H9 (cell line): ENCODE results near the gene GPR183. TPM values are rescaled to one million over a fixed set of nuclear protein-coding genes. Genes with fewer than 3 reads are reported as not detected.

ENCODE experiments used
- DNase-seq: peaks from one replicate; pipeline ENCODE4 v3.0.0-alpha.2; 2017
- H2AFZ ChIP-seq: one replicate; pipeline ENCODE4 v1.6.1; 2013; ENCODE audit warnings: mild to moderate bottlenecking, low read length, control low read depth, moderate library complexity
- H2AK5ac ChIP-seq: 2 replicates; pipeline ENCODE4 v1.6.1; 2013; ENCODE audit warnings: low read length, control low read depth, mixed read lengths; ENCODE audit not compliant: insufficient read length
- H2BK120ac ChIP-seq: one replicate; pipeline ENCODE4 v1.6.1; 2013; ENCODE audit warnings: low read depth, mild to moderate bottlenecking, low read length, control low read depth, inconsistent platforms; ENCODE audit not compliant: poor library complexity, severe bottlenecking
- H2BK12ac ChIP-seq: 2 replicates; pipeline ENCODE4 v1.6.1; 2013; ENCODE audit warnings: low read length, control low read depth, mixed read lengths, low read depth; ENCODE audit not compliant: insufficient read length
- H2BK15ac ChIP-seq: 2 replicates; pipeline ENCODE4 v1.6.1; 2013; ENCODE audit warnings: low read depth, low read length, control low read depth
- H2BK20ac ChIP-seq: one replicate; pipeline ENCODE4 v1.6.1; 2013; ENCODE audit warnings: low read depth, mild to moderate bottlenecking, low read length, control low read depth, inconsistent platforms; ENCODE audit not compliant: poor library complexity, severe bottlenecking
- H2BK5ac ChIP-seq: 2 replicates; pipeline ENCODE4 v1.6.1; 2013; ENCODE audit warnings: low read length, control low read depth, mixed read lengths; ENCODE audit not compliant: insufficient read length
- H3K14ac ChIP-seq: 2 replicates; pipeline ENCODE4 v1.6.1; 2013; ENCODE audit warnings: low read length, control low read depth; ENCODE audit not compliant: insufficient read depth
- H3K18ac ChIP-seq: 2 replicates; pipeline ENCODE4 v1.6.1; 2013; ENCODE audit warnings: low read depth, mild to moderate bottlenecking, mixed read lengths, low read length, control low read depth; ENCODE audit not compliant: insufficient read length
- H3K23ac ChIP-seq: 2 replicates; pipeline ENCODE4 v1.6.1; 2013; ENCODE audit warnings: low read length, control low read depth, mixed read lengths, low read depth; ENCODE audit not compliant: insufficient read length
- H3K23me2 ChIP-seq: 2 replicates; pipeline ENCODE4 v1.6.1; 2013; ENCODE audit warnings: low read depth, mild to moderate bottlenecking, mixed read lengths, low read length, control low read depth; ENCODE audit not compliant: insufficient read length, poor library complexity, severe bottlenecking
- H3K27ac ChIP-seq: 2 replicates; pipeline ENCODE4 v1.5.1; 2013; ENCODE audit warnings: low read length, control low read depth, mixed read lengths, low read depth; ENCODE audit not compliant: insufficient read length
- H3K27me3 ChIP-seq: 2 replicates; pipeline ENCODE4 v1.6.1; 2013; ENCODE audit warnings: low read length, control low read depth, inconsistent platforms; ENCODE audit not compliant: insufficient read depth
- H3K4ac ChIP-seq: 2 replicates; pipeline ENCODE4 v1.6.1; 2013; ENCODE audit warnings: low read depth, mild to moderate bottlenecking, control low read depth, inconsistent platforms, low read length, moderate library complexity
- H3K4me1 ChIP-seq: 2 replicates; pipeline ENCODE4 v1.6.1; 2013; ENCODE audit warnings: low read length, control low read depth, inconsistent platforms; ENCODE audit not compliant: insufficient read depth
- H3K4me2 ChIP-seq: 2 replicates; pipeline ENCODE4 v1.6.1; 2013; ENCODE audit warnings: low read length, control low read depth, mixed read lengths; ENCODE audit not compliant: insufficient read length, insufficient read depth
- H3K56ac ChIP-seq: 2 replicates; pipeline ENCODE4 v1.6.1; 2013; ENCODE audit warnings: low read depth, mild to moderate bottlenecking, mixed read lengths, low read length, control low read depth; ENCODE audit not compliant: insufficient read length
- H3K79me1 ChIP-seq: 2 replicates; pipeline ENCODE4 v1.6.1; 2013; ENCODE audit warnings: low read depth, mild to moderate bottlenecking, moderate library complexity, low read length, control low read depth, inconsistent platforms; ENCODE audit not compliant: insufficient read depth, poor library complexity, severe bottlenecking
- H3K79me2 ChIP-seq: 2 replicates; pipeline ENCODE4 v1.6.1; 2013; ENCODE audit warnings: low read length, control low read depth, inconsistent platforms; ENCODE audit not compliant: insufficient read depth
- H3K9ac ChIP-seq: 2 replicates; pipeline ENCODE4 v1.6.1; 2013; ENCODE audit warnings: low read length, control low read depth, mixed read lengths; ENCODE audit not compliant: insufficient read length; ENCODE audit errors: extremely low read depth
- H3K9me3 ChIP-seq: one replicate; pipeline ENCODE4 v1.6.1; 2013; ENCODE audit warnings: low read depth, low read length, inconsistent platforms; ENCODE audit not compliant: control insufficient read depth
- H3T11ph ChIP-seq: one replicate; pipeline ENCODE4 v1.6.1; 2013; ENCODE audit warnings: mild to moderate bottlenecking, low read length, control low read depth, inconsistent platforms
- H4K20me1 ChIP-seq: one replicate; pipeline ENCODE4 v1.6.1; 2013; ENCODE audit not compliant: control insufficient read depth, insufficient read length, insufficient read depth
- H4K5ac ChIP-seq: 2 replicates; pipeline ENCODE4 v1.6.1; 2013; ENCODE audit warnings: low read depth, mild to moderate bottlenecking, mixed read lengths, low read length, control low read depth; ENCODE audit not compliant: insufficient read length
- H4K8ac ChIP-seq: replicated peaks from 2 replicates; pipeline ENCODE4 v1.6.1; 2013; ENCODE audit warnings: low read length, control low read depth, mixed read lengths, low read depth; ENCODE audit not compliant: insufficient read length
- H4K91ac ChIP-seq: 2 replicates; pipeline ENCODE4 v1.6.1; 2013; ENCODE audit warnings: low read depth, mild to moderate bottlenecking, moderate library complexity, mixed read lengths, low read length, control low read depth; ENCODE audit not compliant: insufficient read length
- H3K27ac Mint-ChIP-seq, 3 experiments: 2 replicates in 2 of 3; 3 replicates in 1 of 3; pipeline ENCODE4 v1.8.0; 2020 to 2021; ENCODE audit warnings: mixed read lengths in 3 of 3, mild to moderate bottlenecking in 1 of 3, moderate library complexity in 1 of 3
- H3K27me3 Mint-ChIP-seq: 2 replicates; pipeline ENCODE4 v1.8.0; 2021; ENCODE audit warnings: low read depth, mild to moderate bottlenecking, moderate library complexity, mixed read lengths
- H3K36me3 Mint-ChIP-seq, 3 experiments: 2 replicates in 2 of 3; 3 replicates in 1 of 3; pipeline ENCODE4 v1.8.0; 2020 to 2021; ENCODE audit warnings: low read depth in 3 of 3, mixed read lengths in 3 of 3; ENCODE audit not compliant: insufficient read depth in 1 of 3
- H3K4me1 Mint-ChIP-seq, 2 experiments: 2 replicates each; pipeline ENCODE4 v1.8.0; 2020; ENCODE audit warnings: mixed read lengths in 2 of 2
- H3K4me3 Mint-ChIP-seq, 2 experiments: 2 replicates in 1 of 2; 3 replicates in 1 of 2; pipeline ENCODE4 v1.8.0; 2020 to 2021; ENCODE audit warnings: mild to moderate bottlenecking in 2 of 2, mixed read lengths in 2 of 2, moderate library complexity in 1 of 2
- H3K9me3 Mint-ChIP-seq, 2 experiments: 2 replicates in 1 of 2; 3 replicates in 1 of 2; pipeline ENCODE4 v1.8.0; 2020; ENCODE audit warnings: mild to moderate bottlenecking in 2 of 2, mixed read lengths in 2 of 2, moderate library complexity in 1 of 2
- CTCF ChIP-seq: fragments of 200-600 bp; sonication (generic); conservative IDR thresholded peaks from 3 replicates; pipeline ENCODE4 v1.8.0; 2021; ENCODE audit warnings: antibody characterized with exemption, mild to moderate bottlenecking
- WGBS: extraction: QIAGEN DNeasy Blood & Tissue Kit; methylation state at CpG from one replicate; pipeline ENCODE4 v1.1.7; 2013; ENCODE audit warnings: missing lambda C conversion rate, low lambda C conversion rate, mixed read lengths; ENCODE audit not compliant: insufficient read length; ENCODE audit errors: extremely low coverage; 5-methylcytosine and 5-hydroxymethylcytosine counted together
- total RNA-seq: library from RNA; stranded (reverse); gene quantifications from 2 replicates; pipeline ENCODE4 v1.2.1, GENCODE V29; 2021

GPR183 gene
- total RNA-seq, 1 experiment from 2014 or later = not detected

GRCh38 chr13:99355267-99356011 lies 48.2 kb upstream of the GPR183 start:
- Histone ChIP-seq H3K27ac (no peak overlapping the region), H3T11ph (no peak overlapping the region), H2AK5ac (no peak overlapping the region), H4K5ac (no peak overlapping the region), H3K9ac (no peak overlapping the region), H4K91ac (no peak overlapping the region), H3K4me2 (no peak overlapping the region), H2BK12ac (no peak overlapping the region), H3K4ac (no peak overlapping the region), H4K8ac (no peak overlapping the region), H3K27me3 (no peaks in the 10 kb centered on the region), H3K23me2 (no peaks in the 10 kb centered on the region), H2BK120ac (no peak overlapping the region), H2AFZ (no peak overlapping the region), H3K79me1 (no peaks in the 10 kb centered on the region), H3K9me3 (no peaks in the 10 kb centered on the region), H3K4me1 (no peaks in the 10 kb centered on the region; the same call in 1 of the 2 replicates), H3K56ac (no peak overlapping the region), H3K79me2 (no peaks in the 10 kb centered on the region), H4K20me1 (no peaks in the 10 kb centered on the region), H2BK20ac (no peak overlapping the region), H3K14ac (no peak overlapping the region; the same call in 1 of the 2 replicates), H2BK15ac (no peak overlapping the region), H3K18ac (no peak overlapping the region), H2BK5ac (no peak overlapping the region), H3K23ac (no peak overlapping the region)
- no peak for TF ChIP-seq CTCF
- DNase-seq = no peak
- Mint-ChIP-seq H3K4me1 (peaks cover 15% of the 10 kb centered on the region in 2 experiments), H3K27ac (no peak overlapping the region; a peak in 1 of 7 replicates), H3K27me3 (no peaks in the 10 kb centered on the region), H3K9me3 (no peaks in the 10 kb centered on the region), H3K36me3 (peaks cover 4 to 36% (median 29%) of the 10 kb centered on the region in 3 experiments; a peak in 6 of 7 replicates), H3K4me3 (no peak overlapping the region)
- WGBS = no CpG with 5 or more reads among the region's 18 CpGs
